Measurements from ENCODE around the gene ODC1.

DNA sequence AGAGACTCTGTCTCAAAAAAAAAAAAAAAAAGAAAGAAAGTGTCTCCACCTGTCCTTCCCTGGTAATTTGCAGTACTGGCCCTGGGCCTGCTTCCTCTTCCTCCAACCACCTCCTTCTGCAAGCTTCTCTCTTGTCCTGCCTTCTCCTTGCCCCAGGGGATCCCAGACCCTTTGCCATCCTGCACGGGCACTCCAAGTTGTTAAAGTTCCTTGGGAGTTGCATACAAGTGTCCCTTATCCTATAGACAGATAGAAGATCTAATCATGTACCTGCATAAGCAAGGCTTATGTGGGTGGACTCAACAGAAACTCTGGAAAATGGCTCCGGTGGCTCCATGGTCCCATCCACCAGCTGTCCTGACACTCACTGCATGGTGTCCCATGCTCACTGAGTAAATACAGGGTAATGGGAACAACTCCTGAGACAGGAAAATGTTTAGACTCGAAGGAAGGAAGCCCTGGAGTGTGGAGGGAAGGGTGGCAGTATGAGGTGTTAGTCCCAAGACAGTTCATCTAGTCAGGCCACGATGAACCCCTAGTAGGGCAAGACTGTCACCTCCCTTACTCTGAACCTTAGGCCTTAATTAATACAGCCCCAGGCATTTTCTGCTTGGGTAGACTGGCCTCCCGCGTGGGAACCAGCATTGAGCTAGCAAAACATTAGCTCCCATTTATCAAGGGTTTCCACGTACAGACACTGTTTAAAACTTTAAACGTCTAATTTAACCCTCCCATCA, 17.1 kb downstream of the ODC1 start:
- TF ChIP-seq, protein P1, sequence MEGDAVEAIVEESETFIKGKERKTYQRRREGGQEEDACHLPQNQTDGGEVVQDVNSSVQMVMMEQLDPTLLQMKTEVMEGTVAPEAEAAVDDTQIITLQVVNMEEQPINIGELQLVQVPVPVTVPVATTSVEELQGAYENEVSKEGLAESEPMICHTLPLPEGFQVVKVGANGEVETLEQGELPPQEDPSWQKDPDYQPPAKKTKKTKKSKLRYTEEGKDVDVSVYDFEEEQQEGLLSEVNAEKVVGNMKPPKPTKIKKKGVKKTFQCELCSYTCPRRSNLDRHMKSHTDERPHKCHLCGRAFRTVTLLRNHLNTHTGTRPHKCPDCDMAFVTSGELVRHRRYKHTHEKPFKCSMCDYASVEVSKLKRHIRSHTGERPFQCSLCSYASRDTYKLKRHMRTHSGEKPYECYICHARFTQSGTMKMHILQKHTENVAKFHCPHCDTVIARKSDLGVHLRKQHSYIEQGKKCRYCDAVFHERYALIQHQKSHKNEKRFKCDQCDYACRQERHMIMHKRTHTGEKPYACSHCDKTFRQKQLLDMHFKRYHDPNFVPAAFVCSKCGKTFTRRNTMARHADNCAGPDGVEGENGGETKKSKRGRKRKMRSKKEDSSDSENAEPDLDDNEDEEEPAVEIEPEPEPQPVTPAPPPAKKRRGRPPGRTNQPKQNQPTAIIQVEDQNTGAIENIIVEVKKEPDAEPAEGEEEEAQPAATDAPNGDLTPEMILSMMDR (conservative IDR thresholded peaks at IDR 0.05): no peak
- TF ChIP-seq ZFX (IDR thresholded peaks at IDR 0.05): no peak

All from C4-2B (cell line).